Measurements from ENCODE around the gene PHOSPHO2. TPM values are rescaled to one million over a fixed set of nuclear protein-coding genes. Genes with fewer than 3 reads are reported as not detected.

Gene PHOSPHO2
- total and polyA plus RNA-seq, 9 of the 15 experiments (the other 6 are each of a cell fraction or from before 2014, with no cell fraction given), result 7.8 to 19.1 (median 11.7) TPM

- TF ChIP-seq CEBPG (CRISPR knock-in tag; IDR thresholded peaks at IDR 0.05) (no peak), CEBPG (tag; conservative IDR thresholded peaks at IDR 0.05 in 1 of 2, IDR thresholded peaks at IDR 0.05 in 1 of 2) (no peak), THRB (CRISPR knock-in tag; conservative IDR thresholded peaks at IDR 0.05) (0 out of 2 replicates have a peak, but pooled peaks have one; percentile 25), KDM2B (CRISPR knock-in tag; IDR thresholded peaks at IDR 0.05) (no peak), CCNT2 (IDR thresholded peaks at IDR 0.05; ENCODE audit: borderline replicate concordance, extremely low read depth, insufficient read length, low read depth, low read length) (no peak), GABPB1 (CRISPR knock-in tag; IDR thresholded peaks at IDR 0.05) (no peak), RNF219 (CRISPR knock-in tag; IDR thresholded peaks at IDR 0.05) (no peak), E2F1 (CRISPR knock-in tag; IDR thresholded peaks at IDR 0.05) (no peak), NCOA1 (IDR thresholded peaks at IDR 0.05; ENCODE audit: low read depth) (no peak), KDM4B (IDR thresholded peaks at IDR 0.05; ENCODE audit: borderline replicate concordance in 2 of 2, low read depth in 1 of 2) (no peak), E4F1 (CRISPR knock-in tag; IDR thresholded peaks at IDR 0.05; ENCODE audit: borderline replicate concordance) (no peak), ZNF507 (tag; conservative IDR thresholded peaks at IDR 0.05) (no peak), KAT2B (IDR thresholded peaks at IDR 0.05; ENCODE audit: low read depth, low read length) (no peak), KHSRP (IDR thresholded peaks at IDR 0.05) (no peak), NBN (IDR thresholded peaks at IDR 0.05; ENCODE audit: low read depth) (no peak), PKNOX1 (IDR thresholded peaks at IDR 0.05) (peak; percentile 18; the same call in 1 of the 2 replicates), HMG20A (CRISPR knock-in tag; conservative IDR thresholded peaks at IDR 0.05) (no peak), ZKSCAN8 (CRISPR knock-in tag; IDR thresholded peaks at IDR 0.05) (no peak), ZNF589 (CRISPR knock-in tag; IDR thresholded peaks at IDR 0.05; ENCODE audit: low read depth) (no peak), MCM5 (IDR thresholded peaks at IDR 0.05; ENCODE audit: low read depth) (0 out of 2 replicates have a peak, but pooled peaks have one; percentile 73), NCOR1 (IDR thresholded peaks at IDR 0.05) (no peak), TRIM24 (IDR thresholded peaks at IDR 0.05) (no peak)
These were observed 38.1 kb upstream of the PHOSPHO2 start (continued) for GRCh38 chr2:169656164-169656563.
